Vagina (tissue), 2 donors: ENCODE results near the gene PYGL.

Experiments
- CTCF ChIP-seq, 3 experiments: fragments of 450-650 bp in 2 of 3; fragments of 200-600 bp in 1 of 3; sonication (generic) in 1 of 3; IDR thresholded peaks; one replicate each; pipeline ENCODE4 v1.5.1; 2017 to 2019; ENCODE audit warnings: antibody characterized with exemption in 3 of 3, mild to moderate bottlenecking in 2 of 3, moderate library complexity in 2 of 3
- POLR2A ChIP-seq, 2 donors: fragments of 450-650 bp; IDR thresholded peaks; one replicate each; pipeline ENCODE4 v1.6.1; 2017; ENCODE audit warnings: antibody characterized with exemption in 2 of 2, mild to moderate bottlenecking in 2 of 2, moderate library complexity in 2 of 2
- POLR2AphosphoS5 ChIP-seq, 2 donors: sonication (generic); formaldehyde crosslinking; IDR thresholded peaks; one replicate each; pipeline ENCODE4 v1.9.0; 2017; ENCODE audit warnings: antibody characterized with exemption in 2 of 2, mild to moderate bottlenecking in 2 of 2, low read depth in 1 of 2; ENCODE audit not compliant: insufficient read depth in 1 of 2

GRCh38 chr14:50978888-50979287, 34.6 kb upstream of the PYGL start:
- no peak for TF ChIP-seq POLR2A (IDR thresholded peaks at IDR 0.05)
- no peak for TF ChIP-seq CTCF (IDR thresholded peaks at IDR 0.05)
- TF ChIP-seq POLR2AphosphoS5 (IDR thresholded peaks at IDR 0.05; ENCODE audit: insufficient read depth in 1 of 2, low read depth in 1 of 2): no peak
